ENCODE results near the gene SYNC.

GRCh38 chr1:32705516-32705915 lies 2.9 kb upstream of the SYNC start:
- TF ChIP-seq CTCF (IDR thresholded peaks at IDR 0.05) (no peak), POLR2AphosphoS5 (IDR thresholded peaks at IDR 0.05) (no peak), POLR2A (IDR thresholded peaks at IDR 0.05) (no peak)
